Mesothelial cell of epicardium (in vitro differentiated cells): ENCODE data around the gene PARD3B. TPM values are rescaled to one million over a fixed set of nuclear protein-coding genes. Genes with fewer than 3 reads are reported as not detected.

Experiments
- DNase-seq, 2 experiments: peaks; one replicate each; pipeline ENCODE4 v3.0.0; 2021; ENCODE audit warnings: low spot score in 2 of 2; ENCODE audit not compliant: unreplicated experiment in 2 of 2
- H3K27ac Mint-ChIP-seq: 2 replicates; pipeline ENCODE4 v1.8.0; 2021; ENCODE audit warnings: mixed read lengths
- H3K27me3 Mint-ChIP-seq: 2 replicates; pipeline ENCODE4 v1.8.0; 2021; ENCODE audit warnings: low read depth, mixed read lengths
- H3K36me3 Mint-ChIP-seq: 2 replicates; pipeline ENCODE4 v1.8.0; 2021; ENCODE audit warnings: mixed read lengths
- H3K4me1 Mint-ChIP-seq: 2 replicates; pipeline ENCODE4 v1.8.0; 2021; ENCODE audit warnings: mixed read lengths
- H3K4me3 Mint-ChIP-seq: 2 replicates; pipeline ENCODE4 v1.8.0; 2021; ENCODE audit warnings: mild to moderate bottlenecking, moderate library complexity, mixed read lengths
- H3K9me3 Mint-ChIP-seq: 2 replicates; pipeline ENCODE4 v1.8.0; 2021; ENCODE audit warnings: mixed read lengths
- CTCF ChIP-seq: fragments of 200-600 bp; sonication (generic); IDR thresholded peaks from one replicate; pipeline ENCODE4 v1.5.0; 2021; ENCODE audit warnings: antibody characterized with exemption; ENCODE audit not compliant: unreplicated experiment
- total RNA-seq: library from RNA; stranded (reverse); gene quantifications from 3 replicates; pipeline ENCODE4 v1.2.1, GENCODE V29; 2021

PARD3B gene
- total RNA-seq, 1 donor from 2014 or later = 23.4 TPM

- TF ChIP-seq CTCF = no peak
Observed at GRCh38 chr2:204578928-204579598, 33.8 kb downstream of the PARD3B start.

GRCh38 chr2:204581946-204582345 lies 36.7 kb downstream of the PARD3B start:
- H3K27me3 Mint-ChIP-seq = no peaks in the 10 kb centered on the region
- H3K4me1 Mint-ChIP-seq = peaks cover 2% of the 10 kb centered on the region
- DNase-seq = no peak
- H3K4me3 Mint-ChIP-seq = no peak overlapping the region
- H3K27ac Mint-ChIP-seq = no peak overlapping the region
- H3K36me3 Mint-ChIP-seq = peaks cover 4% of the 10 kb centered on the region
- H3K9me3 Mint-ChIP-seq = peaks cover 4% of the 10 kb centered on the region
- TF ChIP-seq CTCF = no peak

More at GRCh38 chr2:204578928-204579598, 33.8 kb downstream of the PARD3B start:
- Mint-ChIP-seq H3K27me3 (no peaks in the 10 kb centered on the region), H3K4me1 (no peaks in the 10 kb centered on the region), H3K27ac (no peak overlapping the region), H3K9me3 (peaks cover 4% of the 10 kb centered on the region), H3K36me3 (peaks cover 4% of the 10 kb centered on the region), H3K4me3 (no peak overlapping the region)
- DNase-seq = no peak

- Mint-ChIP-seq H3K4me1 (peaks cover 3% of the 10 kb centered on the region), H3K9me3 (peaks cover 1% of the 10 kb centered on the region), H3K27ac (no peak overlapping the region), H3K4me3 (no peak overlapping the region), H3K36me3 (peaks cover 1% of the 10 kb centered on the region), H3K27me3 (no peaks in the 10 kb centered on the region)
- no peak for DNase-seq
- TF ChIP-seq CTCF = no peak
Observed at GRCh38 chr2:204583773-204584172, 38.5 kb downstream of the PARD3B start.

GRCh38 chr2:204585930-204586329 lies 40.7 kb downstream of the PARD3B start:
- Mint-ChIP-seq H3K4me3 (no peak overlapping the region), H3K27me3 (no peaks in the 10 kb centered on the region), H3K27ac (no peak overlapping the region), H3K36me3 (peaks cover 5% of the 10 kb centered on the region), H3K4me1 (peaks cover 3% of the 10 kb centered on the region), H3K9me3 (peaks cover 16% of the 10 kb centered on the region)
- TF ChIP-seq CTCF = no peak
- DNase-seq = no peak

- Mint-ChIP-seq H3K4me1 (peaks cover 6% of the 10 kb centered on the region), H3K36me3 (peaks cover 5% of the 10 kb centered on the region), H3K27ac (no peak overlapping the region), H3K27me3 (no peaks in the 10 kb centered on the region), H3K9me3 (peaks cover 16% of the 10 kb centered on the region), H3K4me3 (no peak overlapping the region)
- DNase-seq = no peak
- no peak for TF ChIP-seq CTCF
Observed at GRCh38 chr2:204586444-204587180, 41.3 kb downstream of the PARD3B start.
